GM12872 (cell line): ENCODE data around the gene SPOCK1.

ENCODE experiments used
- CTCF ChIP-seq: IDR thresholded peaks from 3 replicates; pipeline ENCODE4 v1.5.1; 2011; ENCODE audit warnings: low read depth, mild to moderate bottlenecking, low read length, moderate library complexity; ENCODE audit not compliant: insufficient read depth

The SPOCK1 gene

GRCh38 chr5:137262818-137263217, 236.3 kb downstream of the SPOCK1 start:
- TF ChIP-seq CTCF, result no peak

GRCh38 chr5:137260820-137261695, 238.1 kb downstream of the SPOCK1 start:
- TF ChIP-seq CTCF, result no peak

- no peak for TF ChIP-seq CTCF
Measured at GRCh38 chr5:137254119-137255090, 244.7 kb downstream of the SPOCK1 start.

- no peak for TF ChIP-seq CTCF
Measured at GRCh38 chr5:137252512-137252911, 246.6 kb downstream of the SPOCK1 start.

GRCh38 chr5:137250421-137250820, 248.7 kb downstream of the SPOCK1 start:
- no peak for TF ChIP-seq CTCF

- no peak for TF ChIP-seq CTCF
Measured at GRCh38 chr5:137248527-137248926, 250.6 kb downstream of the SPOCK1 start.

- no peak for TF ChIP-seq CTCF
Measured at GRCh38 chr5:137245438-137245837, 253.7 kb downstream of the SPOCK1 start.
